ENCODE results near the gene IL4R.

The IL4R gene

GRCh38 chr16:27289669-27290068 is 24.1 kb upstream of the IL4R start:
- DNase-seq: no peak

GRCh38 chr16:27290562-27290961 is 23.2 kb upstream of the IL4R start:
- no peak for DNase-seq

GRCh38 chr16:27291106-27291505 is 22.7 kb upstream of the IL4R start:
- no peak for DNase-seq

DNA sequence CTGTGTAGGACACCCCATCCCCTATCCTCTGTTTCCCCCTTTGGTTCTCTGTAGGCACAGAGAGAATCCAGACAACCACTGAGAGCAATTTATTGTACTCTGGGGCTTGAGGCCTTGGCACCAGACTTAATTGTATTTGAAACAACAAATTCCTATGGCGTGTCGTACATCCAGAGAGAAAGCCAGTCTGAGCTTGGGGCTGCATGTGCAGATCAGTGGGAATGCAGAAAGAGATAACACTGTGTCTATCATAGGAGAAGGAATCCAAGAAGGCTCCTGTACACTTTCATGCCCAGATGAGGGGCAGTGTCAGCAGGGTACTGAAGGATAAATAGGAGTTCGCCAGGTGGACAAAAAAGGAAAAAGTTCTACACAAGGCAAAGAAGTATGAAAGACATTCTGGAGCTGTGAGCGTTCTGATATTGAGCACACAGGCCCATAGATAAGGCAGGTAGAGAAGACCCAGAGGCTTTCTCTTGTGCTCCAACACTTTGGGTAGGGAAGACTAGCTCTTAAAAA is 22.0 kb upstream of the IL4R start:
- DNase-seq: no peak

DNA sequence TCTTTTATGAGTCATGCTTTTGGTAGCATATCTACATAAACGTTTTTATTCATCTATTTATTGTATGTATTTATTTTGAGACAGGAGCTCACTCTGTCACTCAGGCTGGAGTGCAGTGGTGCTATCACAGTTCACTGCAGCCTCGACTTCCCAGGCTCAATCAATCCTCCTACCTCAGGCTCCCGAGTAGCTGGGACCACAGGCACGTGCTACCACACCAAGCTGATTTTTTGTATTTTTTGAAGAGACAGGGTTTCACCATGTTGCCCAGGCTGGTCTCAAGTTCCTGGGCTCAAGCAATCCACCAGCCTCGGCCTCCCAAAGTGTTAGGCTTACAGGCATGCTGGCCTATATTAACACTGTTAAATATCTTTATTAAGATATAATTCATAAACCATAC is 20.4 kb upstream of the IL4R start:
- no peak for DNase-seq

GRCh38 chr16:27298132-27298531 is 15.6 kb upstream of the IL4R start:
- DNase-seq: no peak

- DNase-seq: no peak
Measured at GRCh38 chr16:27301236-27301861, 12.4 kb upstream of the IL4R start.

GRCh38 chr16:27302126-27302525 is 11.6 kb upstream of the IL4R start:
- no peak for DNase-seq

DNA sequence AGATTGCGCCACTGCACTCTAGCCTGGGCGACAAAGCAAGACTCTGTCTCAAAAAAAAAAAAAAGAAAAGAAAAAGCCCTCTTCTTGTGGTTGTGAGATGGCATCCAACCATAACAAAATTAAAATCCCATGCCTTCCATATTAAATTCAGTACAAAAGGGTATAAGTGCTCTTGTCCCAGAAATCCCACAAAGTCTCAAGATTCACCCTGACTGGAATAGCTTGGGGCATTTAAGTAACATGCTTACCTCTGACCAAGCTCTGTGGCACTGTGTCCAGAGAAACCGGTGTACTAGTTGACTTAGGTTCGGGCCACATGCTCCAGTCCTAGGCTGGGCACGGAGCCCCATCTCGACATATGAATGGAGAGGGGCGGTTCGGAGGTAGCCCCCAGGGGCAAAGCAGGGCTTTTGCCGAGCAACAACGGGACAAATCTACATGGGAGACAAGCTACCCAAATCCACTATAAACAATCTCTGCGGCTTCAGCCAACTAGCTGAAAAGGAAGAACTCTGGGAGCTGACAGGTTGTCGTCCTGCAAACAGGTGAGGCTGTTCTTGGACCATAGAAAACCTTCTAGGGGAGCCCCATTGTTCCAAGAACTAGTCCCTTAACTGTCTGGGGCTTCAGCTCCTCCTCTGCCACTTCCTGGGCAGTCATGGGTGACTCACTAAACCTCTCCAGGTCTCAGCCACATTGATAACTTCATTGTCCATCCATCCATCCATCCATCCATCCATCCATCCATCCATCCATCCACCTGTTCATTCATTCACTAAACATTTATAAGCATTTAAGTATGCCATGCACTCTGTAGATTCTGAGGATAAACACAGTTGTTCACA is 10.3 kb upstream of the IL4R start:
- no peak for DNase-seq

GRCh38 chr16:27304102-27304501 is 9.7 kb upstream of the IL4R start:
- DNase-seq: no peak

DNA sequence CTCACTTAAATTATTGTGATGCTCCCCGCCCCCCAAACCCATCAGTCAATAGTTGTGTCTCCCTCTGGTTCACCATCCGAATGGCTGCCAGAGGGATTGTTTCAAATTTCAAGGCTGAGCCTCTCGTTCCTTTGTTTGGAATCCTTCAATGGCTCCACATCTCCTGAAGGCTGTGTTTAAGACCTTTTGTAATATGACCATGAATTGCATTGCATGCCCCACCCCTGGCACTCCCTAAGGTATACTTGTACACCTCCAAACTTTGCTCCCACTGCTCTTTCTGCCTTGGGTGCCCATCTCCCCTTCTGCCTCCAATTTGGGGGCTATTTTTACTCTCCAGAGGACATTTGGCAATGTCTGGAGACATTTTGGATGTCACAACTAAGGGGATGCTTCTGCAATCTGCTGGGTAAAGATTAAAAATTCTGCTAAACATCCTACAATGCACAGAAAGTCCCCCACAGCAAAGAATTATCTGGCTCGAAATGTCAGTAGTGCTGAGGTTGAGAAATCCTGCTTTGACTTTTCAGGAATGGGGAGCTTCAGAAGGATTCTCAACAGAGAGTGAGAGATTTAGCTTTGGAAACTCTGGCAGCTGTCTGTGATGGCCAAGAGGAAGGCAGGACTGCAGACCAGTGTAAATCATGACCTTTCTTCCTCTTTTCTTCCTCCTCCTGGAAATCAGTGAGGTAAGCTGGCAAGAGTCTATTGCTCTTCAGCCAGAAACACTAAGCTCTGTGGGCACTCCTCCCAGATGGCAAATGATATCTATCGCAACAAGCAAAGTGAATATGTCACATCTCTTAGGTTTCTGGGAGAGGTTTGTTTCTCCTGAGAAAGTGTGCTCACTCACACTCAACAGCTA is 8.7 kb upstream of the IL4R start:
- no peak for DNase-seq

DNA sequence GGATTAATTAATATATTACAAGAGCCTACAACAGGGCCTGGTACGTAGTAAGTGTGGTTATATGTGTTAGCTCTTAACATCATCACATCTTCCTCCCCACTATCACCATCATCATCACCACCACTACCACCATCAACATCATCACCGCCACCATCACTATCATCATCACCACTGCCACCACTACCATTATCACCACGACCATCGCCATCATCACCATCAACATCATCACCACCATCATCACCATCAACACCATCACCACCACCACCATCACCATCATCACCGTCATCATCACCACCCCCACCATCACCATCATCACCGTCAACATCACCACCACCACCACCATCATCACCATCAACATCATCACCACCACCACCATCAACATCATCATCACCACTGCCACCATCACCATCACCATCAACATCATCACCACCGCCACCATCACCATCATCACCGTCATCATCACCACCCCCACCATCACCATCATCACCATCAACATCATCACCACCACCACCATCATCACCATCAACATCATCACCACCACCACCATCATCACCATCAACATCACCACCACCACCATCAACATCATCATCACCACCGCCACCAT is 7.8 kb upstream of the IL4R start:
- no peak for DNase-seq

GRCh38 chr16:27308792-27309191 is 5.0 kb upstream of the IL4R start:
- no peak for DNase-seq

DNA sequence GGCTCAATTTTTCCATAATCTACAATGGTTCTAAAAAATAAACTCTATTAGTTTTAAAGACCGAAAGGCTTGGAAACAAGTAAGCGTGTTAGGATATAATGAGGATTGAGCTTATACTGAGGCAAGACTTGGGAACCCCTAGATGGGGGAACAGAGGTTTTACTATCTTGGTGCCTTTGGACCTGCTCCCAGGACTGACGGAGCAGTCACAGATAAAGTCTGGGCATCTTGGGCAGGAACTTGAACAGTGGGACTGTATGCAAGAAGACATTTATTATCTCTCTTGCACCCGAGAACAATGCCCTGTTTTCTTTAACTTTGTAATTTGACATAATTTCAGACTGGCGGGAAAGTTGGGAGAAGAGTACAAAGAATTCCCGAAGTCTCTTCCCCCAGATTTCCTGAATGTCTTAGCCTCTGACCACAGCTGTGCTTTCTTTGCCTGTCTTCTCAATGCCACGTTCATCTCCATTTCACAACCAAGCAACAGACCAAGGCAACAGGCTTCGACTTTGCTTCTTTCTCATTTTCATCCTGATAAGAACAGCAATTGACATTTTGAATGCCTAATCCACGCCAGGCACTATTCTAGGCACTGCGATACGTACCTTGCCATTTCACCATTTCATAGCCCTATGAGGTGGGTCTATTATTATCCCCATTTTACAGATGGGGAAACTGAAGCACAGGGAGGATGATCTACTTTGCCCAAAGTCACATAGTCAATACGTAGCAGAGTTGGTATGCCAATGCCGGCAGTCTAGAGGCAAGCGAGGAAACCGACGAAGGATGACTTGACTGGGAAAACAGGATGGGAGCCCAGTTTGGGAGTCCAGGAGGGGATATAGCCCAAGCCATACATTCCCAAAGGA is 3.0 kb upstream of the IL4R start:
- no peak for DNase-seq

GRCh38 chr16:27311448-27311830 is 2.3 kb upstream of the IL4R start:
- DNase-seq: no peak

- DNase-seq: no peak
Measured at GRCh38 chr16:27311897-27312303, 1.9 kb upstream of the IL4R start.

DNA sequence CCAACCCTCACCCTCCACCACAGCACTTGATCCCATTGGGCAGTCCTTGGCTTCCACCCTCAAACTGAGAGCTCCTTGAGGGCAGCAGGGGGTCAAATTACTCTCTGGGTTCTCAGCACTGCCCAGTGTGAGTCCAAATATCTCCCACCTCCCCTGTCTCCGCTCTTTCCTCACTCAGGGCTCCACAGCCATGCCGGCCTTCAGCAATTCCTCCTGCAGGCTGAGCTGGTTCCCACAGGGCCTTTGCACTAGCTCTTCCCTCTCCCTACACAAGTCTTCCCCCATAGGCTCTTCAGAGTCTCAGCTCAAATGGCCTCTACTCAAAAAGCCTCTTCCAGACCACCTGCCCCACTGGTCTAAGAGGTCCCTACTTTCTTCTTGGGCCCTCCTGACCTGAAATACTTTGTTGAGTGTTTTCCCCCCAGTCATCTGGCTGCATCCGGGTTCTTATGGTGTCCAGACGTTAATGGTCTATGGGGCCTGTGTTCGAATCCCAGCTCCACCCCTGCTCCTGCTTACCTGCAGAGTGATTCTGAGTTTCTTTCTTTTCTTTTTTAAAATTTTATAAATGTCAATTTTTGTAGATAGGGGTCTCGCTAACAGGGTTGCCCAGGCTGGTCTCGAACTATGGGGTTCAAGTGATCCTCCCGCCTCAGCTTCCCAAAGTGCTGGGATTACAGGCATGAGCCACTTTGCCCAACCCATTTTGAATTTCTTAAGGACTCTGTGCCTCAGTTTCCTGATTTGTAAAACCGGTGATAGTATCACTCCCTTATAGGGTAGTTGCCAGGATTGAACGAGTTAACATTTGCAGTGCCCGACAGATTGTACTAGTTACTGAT is 973 bp upstream of the IL4R start:
- no peak for DNase-seq

GRCh38 chr16:27314161-27314723 is 468 bp downstream of the IL4R start:
- DNase-seq: no peak

- DNase-seq: no peak
Measured at GRCh38 chr16:27314986-27315332, 1.2 kb downstream of the IL4R start.

DNA sequence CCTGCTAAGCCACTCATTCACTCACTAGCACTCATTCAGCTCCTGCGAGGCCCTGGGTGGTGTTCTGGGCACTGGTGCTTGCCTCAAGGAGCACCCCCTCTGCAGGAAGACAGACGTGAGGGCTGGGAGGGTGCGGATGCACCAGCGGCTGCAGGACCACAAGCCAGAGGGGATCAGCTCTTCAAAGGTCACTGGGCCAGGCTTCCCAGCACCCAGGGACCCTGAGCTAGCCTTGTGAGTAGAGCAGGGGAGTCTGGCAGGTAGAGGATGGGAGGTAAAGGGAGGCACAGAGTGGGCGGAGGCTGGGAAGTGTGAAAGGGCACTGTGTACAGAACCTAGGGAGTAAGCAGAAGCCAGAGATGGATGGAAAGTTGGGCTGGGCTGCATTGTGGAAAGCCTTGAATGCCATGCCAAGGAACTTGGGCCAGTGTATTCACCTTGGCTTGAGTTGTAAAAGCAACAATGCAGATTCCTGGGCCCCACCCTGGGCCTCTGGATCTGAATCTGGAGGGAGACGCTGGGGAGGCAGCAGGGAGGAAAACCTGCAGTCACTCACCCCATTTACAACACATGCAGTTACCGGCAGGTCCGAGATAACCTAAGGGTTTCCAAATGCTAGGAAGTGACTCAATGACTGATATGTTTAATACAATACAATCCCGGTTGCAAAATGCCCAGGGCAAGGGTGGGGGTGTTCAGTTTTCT is 1.7 kb downstream of the IL4R start:
- DNase-seq: no peak
